ENCODE data around the gene TTYH2.

TTYH2 gene

GRCh38 chr17:74288785-74289184 is 75.4 kb downstream of the TTYH2 start:
- H3K4me3 ChIP-seq (ENCODE audit: low read length) = no peak overlapping the region
- no peak for TF ChIP-seq CTCF (conservative IDR thresholded peaks at IDR 0.05; ENCODE audit: low read length)
- DNase-seq (ENCODE audit: low read depth) = no peak

- no peak for TF ChIP-seq CTCF (conservative IDR thresholded peaks at IDR 0.05; ENCODE audit: low read length)
- H3K4me3 ChIP-seq (ENCODE audit: low read length) = no peak overlapping the region
- no peak for DNase-seq (ENCODE audit: low read depth)
These were observed 76.3 kb downstream of the TTYH2 start for GRCh38 chr17:74289688-74290087.

- no peak for DNase-seq (ENCODE audit: low read depth)
- H3K4me3 ChIP-seq (ENCODE audit: low read length) = no peak overlapping the region
- TF ChIP-seq CTCF (conservative IDR thresholded peaks at IDR 0.05; ENCODE audit: low read length) = no peak
These were observed 77.0 kb downstream of the TTYH2 start for GRCh38 chr17:74290340-74290739.

- DNase-seq (ENCODE audit: low read depth) = no peak
- H3K4me3 ChIP-seq (ENCODE audit: low read length) = no peak overlapping the region
- TF ChIP-seq CTCF (conservative IDR thresholded peaks at IDR 0.05; ENCODE audit: low read length) = no peak
These were observed 79.1 kb downstream of the TTYH2 start for GRCh38 chr17:74292495-74292894.

- H3K4me3 ChIP-seq (ENCODE audit: low read length) = no peak overlapping the region
- no peak for DNase-seq (ENCODE audit: low read depth)
- TF ChIP-seq CTCF (conservative IDR thresholded peaks at IDR 0.05; ENCODE audit: low read length) = no peak
These were observed 82.5 kb downstream of the TTYH2 start for GRCh38 chr17:74295625-74296547.

- DNase-seq (ENCODE audit: low read depth) = peak; percentile 31
- H3K4me3 ChIP-seq (ENCODE audit: low read length) = no peak overlapping the region
- TF ChIP-seq CTCF (conservative IDR thresholded peaks at IDR 0.05; ENCODE audit: low read length) = peak; percentile 59
These were observed 83.2 kb downstream of the TTYH2 start for GRCh38 chr17:74296548-74296936.

GRCh38 chr17:74297941-74298340 is 84.6 kb downstream of the TTYH2 start:
- DNase-seq (ENCODE audit: low read depth) = no peak
- H3K4me3 ChIP-seq (ENCODE audit: low read length) = no peak overlapping the region
- TF ChIP-seq CTCF (conservative IDR thresholded peaks at IDR 0.05; ENCODE audit: low read length) = no peak

Measured in AG10803 (cell line).